Nucleus accumbens (tissue), 56 donors: ENCODE measurements around the gene PLPP1.

Experiments
- DNase-seq, 56 donors: peaks; one replicate each; lab custom pipeline; 2025; lab: John Stamatoyannopoulos, UW

PLPP1 gene

GRCh38 chr5:55534436-55535198, at the start of gene PLPP1:
TSS of gene PLPP1 (minus strand) at chr5:55534964. CDS start at chr5:55534629, 335 bp downstream.
- DNase-seq, result peak; percentile 72 to 98 (median 92)

DNA sequence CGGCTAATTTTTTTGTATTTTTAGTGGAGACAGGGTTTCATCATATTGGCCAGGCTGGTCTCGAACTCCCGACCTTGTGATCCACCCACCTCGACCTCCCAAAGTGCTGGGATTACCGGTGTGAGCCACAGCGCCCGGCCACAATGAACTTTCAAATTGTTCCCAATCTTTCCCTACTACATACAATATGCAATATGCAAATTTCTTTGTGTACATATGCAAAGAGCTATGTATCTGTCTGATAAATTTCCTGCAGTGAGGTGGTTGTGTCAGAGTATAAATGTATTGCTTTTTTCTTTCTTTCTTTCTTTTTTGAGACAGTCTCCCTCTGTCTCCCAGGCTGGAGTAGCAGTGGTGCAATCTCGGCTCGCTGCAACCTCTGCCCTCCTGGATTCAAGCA, 48.8 kb upstream of the PLPP1 start:
- DNase-seq, result no peak

DNA sequence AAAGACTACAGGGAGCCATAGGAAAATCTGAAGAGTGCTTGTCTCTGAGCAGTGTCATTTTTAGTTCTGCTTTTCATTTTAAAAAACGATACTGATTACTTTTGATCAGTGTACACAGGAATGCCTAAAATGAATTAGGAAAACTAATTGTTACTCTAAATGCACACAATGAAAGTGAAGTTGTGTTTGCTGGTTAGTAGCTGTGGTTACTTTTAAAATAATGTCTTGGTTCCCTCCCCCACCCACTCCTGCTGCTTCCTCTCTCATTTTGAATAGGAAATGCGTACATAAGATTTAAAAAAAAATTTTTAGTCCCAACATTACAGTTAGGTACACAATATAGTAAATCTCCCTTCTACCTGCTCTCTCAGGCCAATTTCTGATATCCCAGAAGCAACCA, 47.5 kb upstream of the PLPP1 start:
- DNase-seq, result no peak

DNA sequence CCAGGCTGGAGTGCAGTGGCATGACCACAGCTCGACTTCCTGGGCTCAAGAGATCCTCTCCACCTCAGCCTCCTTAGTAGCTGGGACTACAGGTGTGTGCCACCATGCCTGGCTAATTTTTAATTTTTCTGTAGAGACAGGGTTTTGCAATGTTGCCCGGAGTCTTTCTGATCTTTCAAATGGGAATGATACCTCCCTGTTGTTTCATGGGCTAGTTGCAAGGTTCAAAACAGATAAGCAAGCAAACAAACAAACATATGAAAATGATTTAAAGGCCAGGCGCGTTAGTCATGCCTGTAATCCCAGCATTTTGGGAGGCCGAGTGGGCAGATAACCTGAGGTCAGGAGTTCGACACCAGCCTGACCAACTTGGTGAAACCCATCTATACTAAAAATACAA, 45.3 kb upstream of the PLPP1 start:
- DNase-seq, result no peak

DNA sequence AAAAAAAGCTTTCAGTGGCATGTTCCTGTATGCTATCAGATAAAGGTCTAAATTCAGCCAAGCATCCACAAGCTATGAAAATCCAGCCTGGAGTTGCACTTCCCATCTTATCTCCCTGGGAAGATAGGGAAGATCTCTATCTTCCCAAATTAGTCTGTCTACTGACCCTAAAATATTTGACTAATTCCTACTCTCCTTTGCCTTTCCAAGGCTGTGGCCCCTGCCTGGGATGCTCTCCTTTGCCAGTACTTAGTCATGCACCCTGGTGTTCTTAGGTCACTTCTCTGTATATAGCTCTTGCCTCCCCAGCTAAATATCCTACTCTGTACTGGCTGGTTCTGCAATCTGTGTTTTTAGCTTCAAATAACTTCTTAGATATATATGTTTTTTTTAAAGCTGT, 44.0 kb upstream of the PLPP1 start:
- DNase-seq, result no peak

DNA sequence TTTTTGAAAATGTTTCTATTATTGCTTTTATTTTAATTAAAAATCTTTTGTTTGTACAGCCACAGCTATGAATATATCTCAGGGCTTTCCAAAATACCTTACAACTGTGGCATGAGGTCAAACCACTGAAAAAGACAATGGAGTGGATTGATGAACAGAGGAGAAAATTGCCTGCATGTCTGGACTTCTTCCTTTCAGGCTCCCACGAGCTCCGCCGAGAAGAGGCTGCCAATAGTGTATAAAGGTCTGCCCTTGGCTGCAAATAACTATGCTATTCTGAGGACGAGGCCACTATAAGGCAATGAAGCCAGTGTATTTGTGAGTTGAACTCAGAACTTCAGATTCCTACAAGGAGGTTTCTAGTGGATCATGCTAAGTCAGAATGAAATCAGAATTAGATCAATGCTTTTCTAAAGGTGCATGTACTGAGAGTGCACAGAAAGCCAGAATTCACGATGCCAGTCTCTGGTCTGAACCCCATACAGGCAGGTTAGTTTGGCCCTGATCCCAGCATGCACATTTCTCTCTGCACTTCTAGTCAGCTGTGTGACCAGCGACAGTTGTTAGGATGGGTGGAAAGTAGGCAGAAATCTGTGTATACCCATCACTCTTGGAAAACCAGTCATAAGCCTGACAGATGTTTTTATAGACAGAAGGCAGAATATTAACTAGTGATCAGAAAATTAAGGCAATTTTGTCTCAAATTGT, 42.7 kb upstream of the PLPP1 start:
- DNase-seq, result peak in 24 of 56 donors; percentile 2 to 49 (median 14)

- DNase-seq, result no peak
Observed at GRCh38 chr5:55576661-55577060, 41.9 kb upstream of the PLPP1 start.

DNA sequence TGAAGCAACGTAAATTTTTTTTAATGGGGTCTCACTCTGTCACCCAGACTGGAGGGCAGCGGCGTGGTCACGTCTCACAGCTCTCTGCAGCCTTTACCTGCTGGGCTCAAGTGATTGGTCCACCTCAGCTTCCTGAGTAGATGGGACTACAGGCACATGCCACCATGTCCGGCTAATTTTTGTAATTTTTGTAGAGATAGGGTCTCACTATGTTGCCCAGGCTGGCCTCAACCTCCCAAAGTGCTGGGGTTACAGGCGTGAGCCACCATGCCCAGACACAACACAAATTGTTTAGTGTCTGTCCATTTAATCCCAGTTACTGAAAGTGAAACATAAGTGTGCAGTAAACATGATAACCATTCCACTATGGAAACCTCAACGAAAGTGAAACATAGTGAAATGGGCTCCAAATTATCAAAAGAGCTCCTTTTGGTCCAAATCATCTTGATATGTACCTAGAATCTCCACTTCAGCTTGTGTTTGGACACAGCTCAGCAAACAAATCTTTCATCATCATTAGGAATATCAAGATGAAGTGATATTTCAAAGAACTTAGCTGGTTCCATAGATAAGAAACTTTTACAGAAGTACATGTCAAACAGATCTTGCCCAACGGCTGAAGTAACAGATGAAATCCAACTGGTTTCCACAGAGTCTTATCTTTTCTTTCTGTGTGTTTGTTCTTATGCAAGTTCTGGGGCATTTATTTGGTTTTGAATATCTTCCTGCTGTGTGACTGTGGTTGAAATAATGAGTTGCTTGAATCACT, 41.2 kb upstream of the PLPP1 start:
- no peak for DNase-seq

DNA sequence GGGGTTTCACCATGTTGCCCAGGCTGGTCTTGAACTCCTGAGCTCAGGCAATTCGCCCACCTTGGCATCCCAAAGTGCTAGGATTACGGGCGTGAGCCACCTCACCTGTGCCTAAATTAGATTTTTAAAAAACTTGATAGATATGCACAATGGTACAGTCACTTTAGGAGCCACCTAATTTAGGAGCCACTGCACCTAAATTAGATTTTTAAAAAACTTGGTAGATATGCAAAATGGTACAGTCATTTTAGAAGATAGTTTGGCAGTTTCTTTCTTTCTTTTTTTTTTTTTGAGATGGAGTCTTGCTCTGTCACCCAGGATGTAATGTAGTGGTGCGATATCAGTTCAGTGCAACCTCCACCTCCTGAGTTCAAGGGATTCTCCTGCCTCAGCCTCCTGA, 37.8 kb upstream of the PLPP1 start:
- no peak for DNase-seq

GRCh38 chr5:55572020-55572419, 37.3 kb upstream of the PLPP1 start:
- DNase-seq, result no peak

DNA sequence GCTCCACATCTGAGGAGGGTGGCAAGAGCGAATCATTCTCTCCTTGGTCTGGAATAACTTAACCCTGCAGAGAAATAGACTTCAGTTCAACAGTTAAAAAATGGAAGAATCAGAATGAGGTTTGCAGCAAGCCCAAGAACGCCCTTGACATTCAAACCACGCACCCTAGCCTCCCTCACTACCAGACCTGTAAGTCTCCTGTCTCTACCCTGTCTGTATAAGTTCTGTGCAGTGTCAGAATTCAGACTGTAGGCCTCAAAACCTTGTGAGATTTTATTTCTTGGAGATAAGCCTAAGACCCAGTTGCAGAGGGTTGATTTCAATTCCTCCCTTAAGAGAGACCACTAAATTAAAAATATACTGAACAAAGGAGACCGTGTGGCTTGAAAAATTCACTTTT, 35.8 kb upstream of the PLPP1 start:
- no peak for DNase-seq

GRCh38 chr5:55570026-55570425, 35.3 kb upstream of the PLPP1 start:
- no peak for DNase-seq

DNA sequence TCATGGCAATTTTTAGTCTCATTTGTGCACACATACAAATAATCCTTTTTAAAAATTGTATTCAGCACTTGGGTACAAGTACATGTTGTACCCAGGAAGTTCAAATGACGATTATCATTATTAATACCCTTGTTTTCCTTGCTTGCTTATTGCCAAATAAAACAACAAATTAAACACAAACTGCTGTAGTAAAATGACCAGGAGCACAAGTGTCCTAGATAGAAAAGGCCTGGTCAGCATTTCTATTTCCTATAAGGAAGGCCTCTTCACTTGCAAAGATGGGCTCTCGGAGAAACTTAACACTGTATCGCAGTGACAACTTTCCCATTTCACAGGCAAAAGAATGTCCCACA, 34.7 kb upstream of the PLPP1 start:
- no peak for DNase-seq

- no peak for DNase-seq
Observed at GRCh38 chr5:55568654-55569512, 34.1 kb upstream of the PLPP1 start.

DNA sequence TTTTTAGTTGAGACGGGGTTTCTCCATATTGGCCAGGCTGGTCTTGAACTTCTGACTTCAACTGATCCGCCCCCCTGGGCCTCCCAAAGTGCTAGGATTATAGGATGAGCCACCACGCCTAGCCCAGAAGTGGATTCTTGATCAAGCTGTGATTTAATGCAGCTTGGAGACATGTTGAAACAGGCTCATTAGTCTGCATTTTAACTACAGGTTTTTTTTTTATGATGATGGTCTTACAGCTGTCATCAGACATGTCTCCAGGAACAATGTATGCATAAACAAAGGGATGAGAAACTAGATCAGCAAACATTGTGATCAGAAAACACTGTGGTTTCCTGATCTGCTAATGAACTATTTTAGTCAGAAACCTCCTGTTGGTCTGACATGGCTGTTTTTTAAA, 30.0 kb upstream of the PLPP1 start:
- DNase-seq, result no peak

DNA sequence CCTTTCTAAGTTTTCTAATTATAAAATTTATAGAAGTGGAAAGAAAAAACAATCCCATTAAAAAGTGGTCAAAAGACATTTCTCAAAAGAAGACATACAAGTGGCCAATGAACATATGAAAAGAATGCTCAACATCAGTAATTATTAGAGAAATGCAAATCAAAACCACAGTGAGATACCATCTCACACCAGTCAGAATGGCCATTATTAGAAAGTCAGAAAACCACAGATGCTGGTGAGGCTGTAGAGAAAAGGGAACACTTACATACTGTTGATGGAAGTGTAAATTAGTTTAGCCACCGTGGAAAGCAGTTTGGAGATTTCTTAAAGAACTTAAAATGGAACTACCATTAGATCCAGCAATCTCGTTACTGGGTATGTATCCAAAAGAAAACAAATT, 23.7 kb upstream of the PLPP1 start:
- DNase-seq, result no peak

- no peak for DNase-seq
Observed at GRCh38 chr5:55557123-55557522, 22.4 kb upstream of the PLPP1 start.

DNA sequence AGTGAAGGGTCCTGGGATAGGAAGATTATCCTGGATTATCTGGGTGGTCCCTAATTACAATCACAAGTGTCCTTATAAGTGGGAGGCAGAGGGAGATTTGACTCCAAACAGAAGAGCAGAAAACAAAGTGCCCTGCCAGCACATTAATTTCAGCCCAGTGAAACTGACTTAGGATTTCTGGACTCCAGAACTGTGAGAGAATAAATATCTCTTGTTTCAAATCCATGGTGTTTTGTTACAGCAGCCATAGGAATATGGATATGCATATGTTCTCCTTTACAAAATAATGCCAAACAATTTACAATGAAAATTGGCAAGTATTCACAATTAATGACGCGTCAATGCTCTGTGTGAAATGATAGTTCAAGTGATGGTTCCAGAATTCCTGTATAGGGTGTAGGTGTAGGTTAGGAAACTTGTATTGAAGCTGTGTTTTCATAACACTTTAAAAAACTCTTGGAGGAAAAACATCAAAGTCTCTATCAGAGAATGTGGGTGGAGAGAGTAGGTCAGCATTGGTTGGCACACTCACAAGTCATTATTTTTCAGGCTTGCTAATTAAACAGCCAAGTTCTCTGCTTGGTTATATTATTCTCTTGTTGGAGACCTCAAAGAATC, 19.9 kb upstream of the PLPP1 start:
- DNase-seq, result no peak

DNA sequence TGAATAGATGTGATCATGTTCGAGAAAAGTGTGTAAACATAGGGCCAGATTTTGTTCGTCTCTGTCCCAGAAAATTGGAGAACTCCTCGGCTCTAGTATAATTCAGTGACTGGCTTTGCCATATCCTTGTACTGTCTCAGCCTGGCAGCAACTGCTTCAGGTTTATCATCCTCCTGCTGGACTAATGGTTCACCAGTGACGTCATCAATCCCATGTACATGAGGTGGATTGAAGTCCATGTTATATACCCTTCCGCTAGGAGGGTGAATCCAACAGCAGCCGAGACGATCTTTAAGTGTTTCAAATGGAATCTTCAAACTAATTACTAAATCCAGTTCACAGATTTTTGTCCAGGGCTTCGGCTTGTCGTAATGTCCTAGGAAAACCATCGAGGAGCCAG, 17.1 kb upstream of the PLPP1 start:
- DNase-seq, result no peak

DNA sequence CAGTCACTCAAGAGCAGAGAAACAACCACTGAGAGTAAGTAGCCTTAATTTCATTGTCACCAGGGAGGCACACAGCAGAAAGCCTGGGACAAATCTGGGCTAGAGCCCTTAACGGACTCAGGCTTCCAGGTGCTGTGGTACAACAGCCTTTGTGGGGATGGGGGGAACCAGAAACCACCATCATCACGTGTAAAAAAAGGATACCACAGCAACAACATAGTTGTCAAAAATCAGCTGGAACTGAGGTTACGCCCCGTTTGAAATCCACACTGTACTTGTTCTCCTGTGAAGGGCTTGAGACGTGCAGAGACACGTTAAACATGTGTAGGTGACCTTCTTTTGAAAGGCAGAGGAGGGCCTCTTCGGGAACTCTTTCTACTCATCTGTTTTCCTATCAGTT, 16.6 kb upstream of the PLPP1 start:
- no peak for DNase-seq
